Keratinocyte (primary cell): ENCODE measurements around the gene AGO3. TPM values are rescaled to one million over a fixed set of nuclear protein-coding genes. Genes with fewer than 3 reads are reported as not detected.

Experiments used
- DNase-seq: peaks from one replicate; pipeline ENCODE4 v3.0.0-alpha.2; 2011; ENCODE audit warnings: low read depth, missing footprints, low spot score
- FAIRE-seq: peaks from 2 replicates; lab custom pipeline; 2011; peaks lifted over from hg19 to GRCh38; lab: Jason Lieb, UNC
- H2AFZ ChIP-seq: 2 replicates; pipeline ENCODE4 v1.6.0; 2012; ENCODE audit warnings: low read length, control low read depth, inconsistent platforms; ENCODE audit not compliant: control insufficient read depth
- H3K27ac ChIP-seq: 2 replicates; pipeline ENCODE4 v1.5.1; 2011; ENCODE audit warnings: low read length; ENCODE audit not compliant: control insufficient read depth, insufficient read depth
- H3K27me3 ChIP-seq: 3 replicates; pipeline ENCODE4 v1.6.0; 2011; ENCODE audit warnings: low read length; ENCODE audit not compliant: control insufficient read depth, insufficient read depth; ENCODE audit errors: extremely low read depth
- H3K36me3 ChIP-seq, 2 experiments: 2 replicates in 1 of 2; 3 replicates in 1 of 2; pipeline ENCODE4 v1.5.1; 2011; ENCODE audit warnings: low read length in 2 of 2, mild to moderate bottlenecking in 1 of 2; ENCODE audit not compliant: control insufficient read depth in 2 of 2, insufficient read depth in 2 of 2; ENCODE audit errors: extremely low read depth in 1 of 2
- H3K4me1 ChIP-seq: 3 replicates; pipeline ENCODE4 v1.5.1; 2011; ENCODE audit warnings: low read length; ENCODE audit not compliant: control insufficient read depth, insufficient read depth; ENCODE audit errors: extremely low read depth
- H3K4me2 ChIP-seq: 3 replicates; pipeline ENCODE4 v1.6.0; 2011; ENCODE audit warnings: low read depth, low read length; ENCODE audit not compliant: control insufficient read depth, insufficient read depth; ENCODE audit errors: extremely low read depth
- H3K4me3 ChIP-seq, 3 experiments: fragments of 200-600 bp in 1 of 3; sonication (generic) in 1 of 3; 2 replicates in 2 of 3; 3 replicates in 1 of 3; pipeline ENCODE4 v1.5.1; 2011 to 2016; ENCODE audit warnings: low read length in 3 of 3, mild to moderate bottlenecking in 3 of 3, control low read depth in 2 of 3, inconsistent platforms in 1 of 3, low read depth in 1 of 3, mixed read lengths in 1 of 3, mixed run types in 1 of 3, moderate library complexity in 1 of 3; ENCODE audit not compliant: control insufficient read depth in 2 of 3, insufficient read depth in 2 of 3; ENCODE audit errors: extremely low read depth in 1 of 3
- H3K79me2 ChIP-seq: 2 replicates; pipeline ENCODE4 v1.6.0; 2012; ENCODE audit warnings: low read length; ENCODE audit not compliant: control insufficient read depth, insufficient read depth
- H3K9ac ChIP-seq: 3 replicates; pipeline ENCODE4 v1.6.0; 2011; ENCODE audit warnings: low read length; ENCODE audit not compliant: control insufficient read depth, insufficient read depth; ENCODE audit errors: extremely low read depth
- H3K9me1 ChIP-seq: 3 replicates; pipeline ENCODE4 v1.6.0; 2011; ENCODE audit warnings: low read length; ENCODE audit not compliant: control insufficient read depth, insufficient read depth; ENCODE audit errors: extremely low read depth
- H3K9me3 ChIP-seq: 2 replicates; pipeline ENCODE4 v1.5.1; 2012; ENCODE audit warnings: low read depth, low read length; ENCODE audit not compliant: control insufficient read depth
- H4K20me1 ChIP-seq: 3 replicates; pipeline ENCODE4 v1.6.0; 2011; ENCODE audit warnings: low read length; ENCODE audit not compliant: control insufficient read depth, insufficient read depth; ENCODE audit errors: extremely low read depth
- EZH2 ChIP-seq: IDR thresholded peaks from one replicate; pipeline ENCODE4 v1.6.1; 2012; ENCODE audit warnings: inconsistent platforms, mild to moderate bottlenecking, low read length, moderate library complexity
- dilution Hi-C: fragments of 300-500 bp; cut with MboI; formaldehyde crosslinking; loops from one replicate; pipeline ENCODE4 v1.7.0; 2020; ENCODE audit warnings: low sequenced_read_pairs; ENCODE audit not compliant: extremely low pct_ligation_motif_present
- polyA plus RNA-seq, 5 experiments: library from polyadenylated mRNA; depleted of rRNA in 3 of 5; stranded (reverse) in 3 of 5; stranded (forward) in 1 of 5; unstranded in 1 of 5; fragments of >200 nt; gene quantifications; 1 replicate in 1 of 5; 2 replicates in 3 of 5; 3 replicates in 1 of 5; pipeline versions ENCODE4 v1.2.1 to v1.2.3, GENCODE V29; 2011 to 2012; ENCODE audit warnings: missing spikeins in 2 of 5, low read depth in 1 of 5, low replicate concordance in 1 of 5
- TF ChIP-seq, protein P1 (sequence below), 3 experiments: IDR thresholded peaks in 1 of 3; conservative IDR thresholded peaks in 1 of 3; optimal IDR thresholded peaks in 1 of 3; 2 replicates in 2 of 3; 3 replicates in 1 of 3; pipeline versions ENCODE3 to v1.5.1; 2011; ENCODE audit warnings: low read length in 3 of 3, mild to moderate bottlenecking in 3 of 3, moderate library complexity in 2 of 3, control low read depth in 1 of 3, inconsistent platforms in 1 of 3; ENCODE audit not compliant: insufficient read depth in 2 of 3; ENCODE audit errors: extremely low read depth in 1 of 3

AGO3 gene
- polyA plus RNA-seq, 1 donor (not counting 4 experiments of a cell fraction or from before 2014, with no cell fraction given), result 14.0 TPM

DNA sequence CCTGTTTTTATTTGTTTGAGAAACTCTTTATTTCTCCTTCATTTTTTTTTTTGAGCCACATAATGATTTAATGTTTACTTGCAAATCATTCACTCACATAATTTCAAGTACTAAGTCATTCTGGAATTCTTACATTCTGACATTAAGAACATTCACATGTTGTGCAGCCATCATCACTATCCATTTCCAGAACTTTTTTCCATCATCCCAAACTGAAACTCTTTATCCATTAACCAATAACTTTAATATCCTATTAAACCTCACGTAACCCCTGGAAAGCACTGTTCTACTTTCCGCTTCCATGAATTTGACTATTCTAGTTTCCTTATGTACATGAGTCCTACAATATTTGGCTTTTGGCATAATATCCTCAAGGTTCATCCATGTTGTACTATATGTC is 100.5 kb downstream of the AGO3 start:
- no peak overlapping the region for H2AFZ ChIP-seq
- no peaks in the 10 kb centered on the region for H3K27me3 ChIP-seq
- H3K9me3 ChIP-seq, result no peaks in the 10 kb centered on the region
- H3K36me3 ChIP-seq, result peaks cover 4 to 11% of the 10 kb centered on the region in 2 experiments
- DNase-seq, result no peak
- H4K20me1 ChIP-seq, result no peaks in the 10 kb centered on the region
- dilution Hi-C loops, result no loop called here
- no peak overlapping the region for H3K27ac ChIP-seq
- no peak for FAIRE-seq
- no peaks in the 10 kb centered on the region for H3K79me2 ChIP-seq
- H3K4me3 ChIP-seq, result no peak overlapping the region
- TF ChIP-seq, protein P1, sequence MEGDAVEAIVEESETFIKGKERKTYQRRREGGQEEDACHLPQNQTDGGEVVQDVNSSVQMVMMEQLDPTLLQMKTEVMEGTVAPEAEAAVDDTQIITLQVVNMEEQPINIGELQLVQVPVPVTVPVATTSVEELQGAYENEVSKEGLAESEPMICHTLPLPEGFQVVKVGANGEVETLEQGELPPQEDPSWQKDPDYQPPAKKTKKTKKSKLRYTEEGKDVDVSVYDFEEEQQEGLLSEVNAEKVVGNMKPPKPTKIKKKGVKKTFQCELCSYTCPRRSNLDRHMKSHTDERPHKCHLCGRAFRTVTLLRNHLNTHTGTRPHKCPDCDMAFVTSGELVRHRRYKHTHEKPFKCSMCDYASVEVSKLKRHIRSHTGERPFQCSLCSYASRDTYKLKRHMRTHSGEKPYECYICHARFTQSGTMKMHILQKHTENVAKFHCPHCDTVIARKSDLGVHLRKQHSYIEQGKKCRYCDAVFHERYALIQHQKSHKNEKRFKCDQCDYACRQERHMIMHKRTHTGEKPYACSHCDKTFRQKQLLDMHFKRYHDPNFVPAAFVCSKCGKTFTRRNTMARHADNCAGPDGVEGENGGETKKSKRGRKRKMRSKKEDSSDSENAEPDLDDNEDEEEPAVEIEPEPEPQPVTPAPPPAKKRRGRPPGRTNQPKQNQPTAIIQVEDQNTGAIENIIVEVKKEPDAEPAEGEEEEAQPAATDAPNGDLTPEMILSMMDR (optimal IDR thresholded peaks at IDR 0.05 in 1 of 3, IDR thresholded peaks at IDR 0.05 in 1 of 3, conservative IDR thresholded peaks at IDR 0.05 in 1 of 3; ENCODE audit: extremely low read depth in 1 of 3, insufficient read depth in 2 of 3, low read length in 3 of 3), result no peak
- TF ChIP-seq EZH2, result no peak
- H3K4me2 ChIP-seq, result no peak overlapping the region
- no peak overlapping the region for H3K9ac ChIP-seq
- H3K4me1 ChIP-seq, result peaks cover 10% of the 10 kb centered on the region
- no peaks in the 10 kb centered on the region for H3K9me1 ChIP-seq

- FAIRE-seq (peak; percentile 88), DNase-seq (peak; percentile 49)
- no peaks in the 10 kb centered on the region for H3K79me2 ChIP-seq
- no peaks in the 10 kb centered on the region for H3K27me3 ChIP-seq
- dilution Hi-C loops, result no loop called here
- TF ChIP-seq, protein P1 (optimal IDR thresholded peaks at IDR 0.05 in 1 of 3, IDR thresholded peaks at IDR 0.05 in 1 of 3, conservative IDR thresholded peaks at IDR 0.05 in 1 of 3; ENCODE audit: extremely low read depth in 1 of 3, insufficient read depth in 2 of 3, low read length in 3 of 3), result no peak
- no peak for TF ChIP-seq EZH2
- H3K4me3 ChIP-seq, result no peak overlapping the region
- peaks cover 0 to 4% of the 10 kb centered on the region in 2 experiments for H3K36me3 ChIP-seq
- peak overlapping the region; percentile 47 for H3K4me2 ChIP-seq
- H4K20me1 ChIP-seq, result no peaks in the 10 kb centered on the region
- H3K4me1 ChIP-seq, result peaks cover 10% of the 10 kb centered on the region
- no peaks in the 10 kb centered on the region for H3K9me1 ChIP-seq
- H3K9ac ChIP-seq, result no peak overlapping the region
- no peaks in the 10 kb centered on the region for H3K9me3 ChIP-seq
- no peak overlapping the region for H2AFZ ChIP-seq
- peak overlapping the region; percentile 47 for H3K27ac ChIP-seq
These were observed 103.8 kb downstream of the AGO3 start for GRCh38 chr1:36034692-36035091.
